Measurements from ENCODE around the gene TMPRSS13.

GRCh38 chr11:117874910-117875381 is 54.3 kb downstream of the TMPRSS13 start:
- TF ChIP-seq, protein P1, sequence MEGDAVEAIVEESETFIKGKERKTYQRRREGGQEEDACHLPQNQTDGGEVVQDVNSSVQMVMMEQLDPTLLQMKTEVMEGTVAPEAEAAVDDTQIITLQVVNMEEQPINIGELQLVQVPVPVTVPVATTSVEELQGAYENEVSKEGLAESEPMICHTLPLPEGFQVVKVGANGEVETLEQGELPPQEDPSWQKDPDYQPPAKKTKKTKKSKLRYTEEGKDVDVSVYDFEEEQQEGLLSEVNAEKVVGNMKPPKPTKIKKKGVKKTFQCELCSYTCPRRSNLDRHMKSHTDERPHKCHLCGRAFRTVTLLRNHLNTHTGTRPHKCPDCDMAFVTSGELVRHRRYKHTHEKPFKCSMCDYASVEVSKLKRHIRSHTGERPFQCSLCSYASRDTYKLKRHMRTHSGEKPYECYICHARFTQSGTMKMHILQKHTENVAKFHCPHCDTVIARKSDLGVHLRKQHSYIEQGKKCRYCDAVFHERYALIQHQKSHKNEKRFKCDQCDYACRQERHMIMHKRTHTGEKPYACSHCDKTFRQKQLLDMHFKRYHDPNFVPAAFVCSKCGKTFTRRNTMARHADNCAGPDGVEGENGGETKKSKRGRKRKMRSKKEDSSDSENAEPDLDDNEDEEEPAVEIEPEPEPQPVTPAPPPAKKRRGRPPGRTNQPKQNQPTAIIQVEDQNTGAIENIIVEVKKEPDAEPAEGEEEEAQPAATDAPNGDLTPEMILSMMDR (IDR thresholded peaks at IDR 0.05) = no peak
- TF ChIP-seq POLR2A (IDR thresholded peaks at IDR 0.05; ENCODE audit: low read depth) (no peak), POLR2AphosphoS5 (IDR thresholded peaks at IDR 0.05) (no peak), EP300 (IDR thresholded peaks at IDR 0.05) (no peak)
